ENCODE results near the gene DCST1. TPM values are rescaled to one million over a fixed set of nuclear protein-coding genes. Genes with fewer than 3 reads are reported as not detected.

Gene DCST1
- total and polyA plus RNA-seq, 4 donors: not detected

GRCh38 chr1:155017946-155018316, 15.7 kb upstream of the DCST1 start:
- no peaks in the 10 kb centered on the region for H3K9me3 ChIP-seq (ENCODE audit: control insufficient read depth in 4 of 4, low read length in 3 of 4)
- no peak overlapping the region for H3K4me3 ChIP-seq (ENCODE audit: low read depth in 1 of 3, low read length in 3 of 3)
- no peaks in the 10 kb centered on the region for H3K27me3 ChIP-seq (ENCODE audit: control insufficient read depth in 4 of 4, insufficient read depth in 4 of 4, low read length in 3 of 4)
- H3K36me3 ChIP-seq (ENCODE audit: control insufficient read depth in 4 of 4, insufficient read depth in 3 of 4, low read depth in 1 of 4, low read length in 3 of 4): peaks cover 3 to 19% (median 9%) of the 10 kb centered on the region in 4 donors
- no peak for DNase-seq (ENCODE audit: low spot score)
- 69% methylated on average over 6 of the region's 6 CpGs for WGBS
- H3K4me1 ChIP-seq (ENCODE audit: control insufficient read depth in 4 of 4, insufficient read depth in 4 of 4, low read length in 3 of 4): peaks cover 6 to 46% (median 24%) of the 10 kb centered on the region in 4 donors
- peak overlapping the region; percentile 46 to 70 for H3K27ac ChIP-seq (ENCODE audit: low read depth in 1 of 2, low read length in 2 of 2)
- no peak overlapping the region for H3K9ac ChIP-seq (ENCODE audit: low read depth in 1 of 2, low read length in 2 of 2)
- TF ChIP-seq CTCF (IDR thresholded peaks at IDR 0.05; ENCODE audit: low read depth, low read length, missing input control) (no peak), REST (IDR thresholded peaks at IDR 0.05) (no peak), HNF4G (IDR thresholded peaks at IDR 0.05) (no peak), RXRA (IDR thresholded peaks at IDR 0.05) (no peak), TAF1 (conservative IDR thresholded peaks at IDR 0.05) (no peak), MAX (IDR thresholded peaks at IDR 0.05) (no peak), RAD21 (IDR thresholded peaks at IDR 0.05) (no peak), EGR1 (IDR thresholded peaks at IDR 0.05; ENCODE audit: low read depth in 2 of 2) (no peak), ATF3 (IDR thresholded peaks at IDR 0.05) (no peak), FOXA1 (IDR thresholded peaks at IDR 0.05) (no peak), JUND (IDR thresholded peaks at IDR 0.05) (no peak), NR2F2 (IDR thresholded peaks at IDR 0.05) (no peak), ZBTB33 (IDR thresholded peaks at IDR 0.05) (no peak), YY1 (IDR thresholded peaks at IDR 0.05) (no peak)

GRCh38 chr1:155018617-155019348, 14.8 kb upstream of the DCST1 start:
- Histone ChIP-seq H3K9me3 (ENCODE audit: control insufficient read depth in 4 of 4, low read length in 3 of 4) (no peaks in the 10 kb centered on the region), H3K27me3 (ENCODE audit: control insufficient read depth in 4 of 4, insufficient read depth in 4 of 4, low read length in 3 of 4) (no peaks in the 10 kb centered on the region), H3K4me1 (ENCODE audit: control insufficient read depth in 4 of 4, insufficient read depth in 4 of 4, low read length in 3 of 4) (peaks cover 3 to 46% (median 20%) of the 10 kb centered on the region in 4 donors), H3K27ac (ENCODE audit: low read depth in 1 of 2, low read length in 2 of 2) (no peak overlapping the region), H3K4me3 (ENCODE audit: low read depth in 1 of 3, low read length in 3 of 3) (no peak overlapping the region), H3K9ac (ENCODE audit: low read depth in 1 of 2, low read length in 2 of 2) (no peak overlapping the region), H3K36me3 (ENCODE audit: control insufficient read depth in 4 of 4, insufficient read depth in 3 of 4, low read depth in 1 of 4, low read length in 3 of 4) (peaks cover 3 to 19% (median 9%) of the 10 kb centered on the region in 4 donors)
- DNase-seq (ENCODE audit: low spot score): no peak
- WGBS: 91% methylated on average over 8 of the region's 8 CpGs
- TF ChIP-seq FOXA1 (IDR thresholded peaks at IDR 0.05): no peak
- no peak for TF ChIP-seq RAD21 (IDR thresholded peaks at IDR 0.05)
- no peak for TF ChIP-seq EGR1 (IDR thresholded peaks at IDR 0.05; ENCODE audit: low read depth in 2 of 2)
- TF ChIP-seq HNF4G (IDR thresholded peaks at IDR 0.05): no peak
- TF ChIP-seq GABPA (IDR thresholded peaks at IDR 0.05 in 1 of 2, conservative IDR thresholded peaks at IDR 0.05 in 1 of 2): no peak
- TF ChIP-seq FOXA2 (IDR thresholded peaks at IDR 0.05): no peak
- no peak for TF ChIP-seq NR2F2 (IDR thresholded peaks at IDR 0.05)
- no peak for TF ChIP-seq YY1 (IDR thresholded peaks at IDR 0.05)
- TF ChIP-seq SP1 (IDR thresholded peaks at IDR 0.05): no peak
- no peak for TF ChIP-seq REST (IDR thresholded peaks at IDR 0.05)
- no peak for TF ChIP-seq ZBTB33 (IDR thresholded peaks at IDR 0.05)

Measured in liver (tissue), 9 donors.